Epithelial cell of proximal tubule (primary cell): ENCODE measurements around the gene TRIM40. TPM values are rescaled to one million over a fixed set of nuclear protein-coding genes. Genes with fewer than 3 reads are reported as not detected.

Experiments used
- DNase-seq: peaks from one replicate; pipeline ENCODE4 v3.0.0-alpha.2; 2011; ENCODE audit warnings: low read depth
- H3K4me3 ChIP-seq: 2 replicates; pipeline ENCODE4 v1.5.1; 2011; ENCODE audit warnings: low read depth, mild to moderate bottlenecking, low read length
- CTCF ChIP-seq: conservative IDR thresholded peaks from 2 replicates; pipeline ENCODE4 v1.5.1; 2012; ENCODE audit warnings: low read depth, mild to moderate bottlenecking, low read length
- total RNA-seq: library from RNA; depleted of rRNA; stranded (reverse); fragments of >200 nt; gene quantifications from 2 replicates; pipeline ENCODE4 v1.2.3, GENCODE V29; 2015

The TRIM40 gene
- total RNA-seq, 1 donor from 2014 or later = not detected

DNA sequence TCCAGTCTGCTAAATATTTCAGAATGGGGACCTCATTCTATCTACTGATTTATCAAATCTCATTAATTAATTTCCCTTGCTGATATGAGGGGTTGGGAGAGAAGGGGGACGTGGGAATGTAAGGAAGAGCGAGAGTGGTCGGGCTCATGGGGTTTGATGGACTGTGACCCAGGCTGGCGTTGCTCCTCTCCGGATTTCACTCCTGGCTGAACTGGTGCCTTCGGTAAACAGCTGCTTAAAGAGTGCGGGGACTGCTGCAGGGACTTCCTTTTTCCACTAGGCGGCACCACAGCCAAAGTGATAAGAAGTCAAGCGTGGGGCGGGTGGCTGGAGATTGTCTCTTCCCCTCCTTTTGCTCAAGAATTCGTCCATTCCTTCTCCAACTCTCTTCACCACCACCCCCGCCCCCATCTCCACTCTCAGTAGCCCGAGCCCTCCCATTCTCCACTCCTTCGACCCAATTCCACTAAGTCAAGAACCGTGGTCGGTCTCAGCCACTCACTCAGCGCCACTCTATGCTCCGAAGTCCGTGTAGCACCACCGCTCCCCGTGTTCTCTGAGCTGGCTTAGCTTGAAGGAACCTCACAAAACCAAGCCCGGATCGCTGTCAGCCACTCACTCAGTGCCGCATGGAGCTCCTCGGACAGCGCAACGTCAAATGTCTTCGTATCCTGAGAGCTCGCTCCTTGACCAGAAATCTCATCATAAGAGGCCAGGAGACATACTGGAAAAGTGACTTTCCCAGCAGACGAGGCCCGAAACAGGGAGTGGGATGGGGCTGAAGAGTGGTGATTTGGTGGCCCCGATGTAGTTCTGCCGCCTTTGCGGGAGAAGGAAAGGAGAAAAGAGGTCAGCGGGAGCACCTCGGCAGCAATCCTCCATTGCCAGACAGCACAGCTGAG, 32.7 kb upstream of the TRIM40 start:
- TF ChIP-seq CTCF = peak; percentile 93
- peak overlapping the region; percentile 52 for H3K4me3 ChIP-seq
- peak; percentile 46 for DNase-seq

DNA sequence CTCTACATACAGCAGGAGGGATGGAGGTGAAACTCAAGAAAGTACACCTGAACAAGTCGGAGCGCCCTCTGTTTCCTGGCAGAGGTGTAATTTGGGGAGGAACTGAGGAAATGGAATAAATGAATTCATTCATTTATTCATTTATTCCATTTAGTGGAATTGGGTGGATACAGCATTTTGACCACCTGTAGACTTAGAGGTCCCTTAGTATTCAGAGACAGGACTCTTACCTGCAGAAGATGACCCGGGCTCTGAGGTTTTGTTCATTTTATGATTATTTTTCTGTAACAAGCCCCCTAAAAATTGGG, 32.1 kb upstream of the TRIM40 start:
- no peak for TF ChIP-seq CTCF
- DNase-seq = no peak
- H3K4me3 ChIP-seq = peak overlapping the region; percentile 52

GRCh38 chr6:30104661-30105060, 31.3 kb upstream of the TRIM40 start:
- DNase-seq = no peak
- no peak for TF ChIP-seq CTCF
- no peak overlapping the region for H3K4me3 ChIP-seq

GRCh38 chr6:30111266-30111856, 24.6 kb upstream of the TRIM40 start:
- DNase-seq = no peak
- H3K4me3 ChIP-seq = no peak overlapping the region
- TF ChIP-seq CTCF = no peak

DNA sequence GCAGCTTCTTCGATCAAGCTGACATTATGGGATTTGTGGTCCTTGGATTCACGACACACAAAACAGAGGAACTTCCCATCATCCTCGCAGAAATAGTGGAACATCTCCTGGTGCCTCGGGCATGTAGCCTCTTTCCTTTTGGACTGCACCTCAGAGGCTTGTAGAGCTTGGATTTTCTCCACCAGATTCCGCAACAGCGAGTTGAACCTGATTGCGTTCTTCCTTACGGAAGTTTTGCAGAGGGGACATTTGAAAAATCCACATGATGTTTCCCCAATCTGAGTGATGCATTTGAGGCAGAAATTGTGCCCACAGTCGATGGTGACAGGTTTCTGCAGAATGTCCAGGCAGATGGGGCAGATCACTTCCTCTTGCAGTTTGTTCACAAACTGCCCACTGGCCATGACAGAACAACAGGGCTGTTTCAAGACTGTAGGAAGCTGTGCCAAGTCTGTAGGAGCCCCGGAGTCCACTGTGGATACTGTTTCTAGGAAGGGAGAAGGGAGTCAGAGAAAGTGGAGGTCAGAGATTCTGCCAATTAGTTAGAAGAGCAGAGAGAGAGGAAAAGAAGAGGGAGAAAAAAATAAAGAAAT, 23.4 kb upstream of the TRIM40 start:
- TF ChIP-seq CTCF = no peak
- DNase-seq = no peak
- no peak overlapping the region for H3K4me3 ChIP-seq

DNA sequence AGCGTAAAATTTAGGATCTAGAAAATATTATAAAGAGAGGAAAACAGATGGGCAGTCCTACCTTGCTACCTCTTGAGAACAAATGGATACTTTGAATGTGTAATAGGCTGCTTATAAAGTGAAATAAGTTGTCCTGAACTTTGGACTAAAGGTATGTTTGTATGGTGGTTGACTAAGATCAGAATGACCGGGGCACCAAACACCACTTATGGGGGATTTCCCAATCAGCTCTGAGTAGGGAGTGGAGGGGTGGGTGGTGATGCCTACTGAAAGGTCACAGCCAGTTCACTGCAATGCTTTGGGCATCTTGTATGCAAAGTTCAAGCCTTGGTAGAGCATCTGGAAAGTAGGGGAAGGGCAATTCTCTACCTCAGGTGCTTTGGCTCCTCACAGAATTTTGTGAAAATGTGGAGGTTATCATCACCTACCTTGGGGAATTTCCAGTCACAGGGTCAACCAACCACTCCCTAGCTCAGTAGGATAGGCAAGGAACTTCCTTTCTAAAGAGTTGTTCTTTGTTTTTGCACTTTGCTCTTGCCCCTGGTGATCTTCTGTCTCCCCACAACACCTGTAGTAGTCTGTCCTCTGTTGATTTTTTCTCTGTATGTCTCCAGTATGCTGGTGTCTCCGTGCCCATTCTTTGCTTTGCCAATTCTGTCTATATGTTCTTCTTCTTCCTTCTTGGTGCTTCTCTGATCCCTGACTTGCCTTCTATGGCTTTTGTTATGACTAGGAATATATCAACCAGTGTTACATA, 22.8 kb upstream of the TRIM40 start, which contains the start of gene TRIM31:
Gene TRIM31, minus strand, starts transcription at position 88 of the 757 bp plus-strand sequence. CDS start 285 bp downstream, outside the sequence.
- DNase-seq = no peak
- TF ChIP-seq CTCF = no peak

More for the DNA sequence above, 22.8 kb upstream of the TRIM40 start, which contains the start of gene TRIM31:
- no peak within 1 kb of the TSS for H3K4me3 ChIP-seq
